Measurements from ENCODE around the gene TCF7L2. TPM values are rescaled to one million over a fixed set of nuclear protein-coding genes. Genes with fewer than 3 reads are reported as not detected.

The TCF7L2 gene
- total and polyA plus RNA-seq, 9 of the 15 experiments (the other 6 are each of a cell fraction or from before 2014, with no cell fraction given), result 0.32 to 2.8 (median 0.92) TPM

DNA sequence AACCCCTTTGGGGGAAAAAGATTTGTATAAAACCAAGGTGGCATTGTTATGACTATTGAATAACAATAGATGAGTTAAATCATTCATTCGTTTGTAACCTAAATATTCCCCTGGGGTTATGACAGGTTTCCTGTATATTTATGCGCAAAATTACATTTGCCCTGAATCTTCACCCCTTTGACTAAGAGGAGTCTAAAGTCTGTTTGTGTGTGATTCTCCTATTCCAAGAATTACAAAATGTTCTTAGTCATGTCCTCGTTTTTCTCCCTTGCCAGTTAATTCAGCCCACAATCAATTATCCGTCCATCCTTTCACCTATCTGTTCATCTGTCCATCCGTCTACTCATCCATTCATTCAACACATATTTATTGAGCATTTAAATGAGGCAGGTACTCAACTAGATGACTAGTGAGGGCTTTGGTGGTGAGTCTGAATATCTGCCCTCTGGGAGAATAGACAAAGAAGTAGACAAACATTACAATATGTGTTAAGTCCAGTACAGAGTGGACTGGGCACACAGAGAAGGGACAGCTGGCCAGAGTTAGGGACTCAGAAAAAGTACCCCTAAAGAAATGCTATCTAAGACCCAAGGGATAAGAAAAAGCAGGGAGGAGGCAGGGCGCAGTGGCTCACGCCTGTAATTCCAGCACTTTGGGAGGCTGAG, 35.6 kb upstream of the TCF7L2 start:
- ChIA-PET CTCF (ENCODE audit: low intra/inter-chr PET ratio) (no interaction called here), POLR2A (interaction anchor here (1.3 kb wide), 1 partner anchor 10 kb away, joined by 4 read pairs; no protein-coding TSS in a partner anchor)
- H3K9me3 ChIP-seq (replicated peaks; ENCODE audit: control insufficient read depth, insufficient read depth, low read depth, low read length), result no peaks in the 10 kb centered on the region
- H3K27ac ChIP-seq (ENCODE audit: extremely low read depth, low read depth, low read length), result no peak overlapping the region
- H3K4me3 ChIP-seq, result no peak overlapping the region
- no peak for ATAC-seq
- H3K9ac ChIP-seq (ENCODE audit: insufficient read depth in 1 of 2, low read depth in 2 of 2, low read length in 2 of 2), result no peak overlapping the region
- no peaks in the 10 kb centered on the region for H3K27me3 ChIP-seq (ENCODE audit: control insufficient read depth in 2 of 2, insufficient read depth in 2 of 2, low read length in 2 of 2)
- BruUV-seq (replicated peaks), result no TSS peak
- peaks cover 0 to 6% of the 10 kb centered on the region in 2 experiments; a peak in 3 of 5 replicates for H3K4me1 ChIP-seq (replicated peaks in 1 of 2; ENCODE audit: control insufficient read depth in 2 of 2, insufficient read depth in 2 of 2, low read length in 2 of 2)
- DNase-seq (ENCODE audit: extremely low read depth in 1 of 4, low spot score in 3 of 4), result no peak
- intact Hi-C loops (cut with micrococcal nuclease), result no loop called here
- no peaks in the 10 kb centered on the region for H3K79me2 ChIP-seq (ENCODE audit: control insufficient read depth, insufficient read depth, low read length)
- in situ Hi-C loops (cut with MboI), result no loop called here
- H3K9me1 ChIP-seq (ENCODE audit: control insufficient read depth, insufficient read depth, low read length), result no peaks in the 10 kb centered on the region
- WGBS (ENCODE audit: insufficient coverage, low coverage, missing lambda C conversion rate), result 31% methylated on average over 6 of the region's 7 CpGs
- H3K36me3 ChIP-seq (ENCODE audit: control insufficient read depth, insufficient read depth, low read length), result no peaks in the 10 kb centered on the region
- H2AFZ ChIP-seq (ENCODE audit: low read depth, low read length), result no peak overlapping the region
- no peak for FAIRE-seq
- H3K4me2 ChIP-seq (ENCODE audit: insufficient read depth, low read length), result no peak overlapping the region
- TF ChIP-seq MBD2 (IDR thresholded peaks at IDR 0.05; ENCODE audit: borderline replicate concordance, low read depth) (no peak), ARID2 (IDR thresholded peaks at IDR 0.05) (no peak)
- TF ChIP-seq, protein P1, sequence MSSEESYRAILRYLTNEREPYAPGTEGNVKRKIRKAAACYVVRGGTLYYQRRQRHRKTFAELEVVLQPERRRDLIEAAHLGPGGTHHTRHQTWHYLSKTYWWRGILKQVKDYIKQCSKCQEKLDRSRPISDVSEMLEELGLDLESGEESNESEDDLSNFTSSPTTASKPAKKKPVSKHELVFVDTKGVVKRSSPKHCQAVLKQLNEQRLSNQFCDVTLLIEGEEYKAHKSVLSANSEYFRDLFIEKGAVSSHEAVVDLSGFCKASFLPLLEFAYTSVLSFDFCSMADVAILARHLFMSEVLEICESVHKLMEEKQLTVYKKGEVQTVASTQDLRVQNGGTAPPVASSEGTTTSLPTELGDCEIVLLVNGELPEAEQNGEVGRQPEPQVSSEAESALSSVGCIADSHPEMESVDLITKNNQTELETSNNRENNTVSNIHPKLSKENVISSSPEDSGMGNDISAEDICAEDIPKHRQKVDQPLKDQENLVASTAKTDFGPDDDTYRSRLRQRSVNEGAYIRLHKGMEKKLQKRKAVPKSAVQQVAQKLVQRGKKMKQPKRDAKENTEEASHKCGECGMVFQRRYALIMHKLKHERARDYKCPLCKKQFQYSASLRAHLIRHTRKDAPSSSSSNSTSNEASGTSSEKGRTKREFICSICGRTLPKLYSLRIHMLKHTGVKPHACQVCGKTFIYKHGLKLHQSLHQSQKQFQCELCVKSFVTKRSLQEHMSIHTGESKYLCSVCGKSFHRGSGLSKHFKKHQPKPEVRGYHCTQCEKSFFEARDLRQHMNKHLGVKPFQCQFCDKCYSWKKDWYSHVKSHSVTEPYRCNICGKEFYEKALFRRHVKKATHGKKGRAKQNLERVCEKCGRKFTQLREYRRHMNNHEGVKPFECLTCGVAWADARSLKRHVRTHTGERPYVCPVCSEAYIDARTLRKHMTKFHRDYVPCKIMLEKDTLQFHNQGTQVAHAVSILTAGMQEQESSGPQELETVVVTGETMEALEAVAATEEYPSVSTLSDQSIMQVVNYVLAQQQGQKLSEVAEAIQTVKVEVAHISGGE (CRISPR knock-in tag; IDR thresholded peaks at IDR 0.05), result no peak
- no peaks in the 10 kb centered on the region for H4K20me1 ChIP-seq (replicated peaks; ENCODE audit: control insufficient read depth, insufficient read depth, low read length)
